ENCODE data around the gene PALM3. TPM values are rescaled to one million over a fixed set of nuclear protein-coding genes. Genes with fewer than 3 reads are reported as not detected.

The PALM3 gene
- total and polyA plus RNA-seq, 10 of the 15 experiments (the other 5 are each of a cell fraction or from before 2014, with no cell fraction given), result 0.07 TPM; not detected in 9

GRCh38 chr19:14106840-14107239, 45.0 kb upstream of the PALM3 start (continued):
- TF ChIP-seq YY1 (IDR thresholded peaks at IDR 0.05; ENCODE audit: low read depth, low read length), result no peak

- H3K4me2 ChIP-seq (ENCODE audit: control insufficient read depth, insufficient read depth), result no peak overlapping the region
- no peak overlapping the region for H3K4me3 ChIP-seq
- no peaks in the 10 kb centered on the region for H3K79me2 ChIP-seq (ENCODE audit: control insufficient read depth, insufficient read depth, low read length)
- CTCF ChIA-PET, result interaction anchor here (0.9 kb wide), 1 partner anchor 9 kb away, joined by 3 read pairs; no protein-coding TSS in a partner anchor
- FAIRE-seq (no peak), DNase-seq (ENCODE audit: low read depth, low spot score) (no peak), ATAC-seq (no peak)
- no peak for TF ChIP-seq GATAD2B (conservative IDR thresholded peaks at IDR 0.05; ENCODE audit: low read depth)
- no peak for TF ChIP-seq ATF2 (IDR thresholded peaks at IDR 0.05; ENCODE audit: low read length)
- no peak for TF ChIP-seq RELB (IDR thresholded peaks at IDR 0.05; ENCODE audit: low read depth)
- no peak for TF ChIP-seq KAT2A (conservative IDR thresholded peaks at IDR 0.05; ENCODE audit: control insufficient read depth, low read depth, low read length)
- no peak for TF ChIP-seq ZBTB33 (IDR thresholded peaks at IDR 0.05)
- no peaks in the 10 kb centered on the region for H3K4me1 ChIP-seq (ENCODE audit: control insufficient read depth, insufficient read depth, low read length)
- WGBS (ENCODE audit: insufficient coverage, insufficient replicate concordance, low lambda C conversion rate, missing lambda C conversion rate), result 97% methylated on average over 8 of the region's 8 CpGs
- intact Hi-C loops (cut with micrococcal nuclease; ENCODE audit: unreplicated experiment) (no loop called here), in situ Hi-C loops (cut with MboI) (no loop called here)
- no peaks in the 10 kb centered on the region for H4K20me1 ChIP-seq (ENCODE audit: control insufficient read depth, insufficient read depth)
- no peak overlapping the region for H3K9ac ChIP-seq (ENCODE audit: control insufficient read depth, insufficient read depth, low read length)
- BruUV-seq (replicated peaks), result no TSS peak
- POLR2A ChIA-PET, result no interaction called here
- no peaks in the 10 kb centered on the region for H3K9me3 ChIP-seq (replicated peaks; ENCODE audit: control insufficient read depth, insufficient read depth, low read length)
- SMC1A ChIA-PET (ENCODE audit: uncharacterized antibody, unreplicated experiment), result interaction anchor here (0.8 kb wide), 1 partner anchor 45 kb away, joined by 3 read pairs; no protein-coding TSS in a partner anchor
- no peak overlapping the region for H2AFZ ChIP-seq (ENCODE audit: control insufficient read depth, low read depth, low read length)
- peaks cover 6 to 7% of the 10 kb centered on the region in 2 experiments; a peak in 2 of 4 replicates for H3K36me3 ChIP-seq (ENCODE audit: control insufficient read depth in 2 of 2, insufficient read depth in 2 of 2, low read length in 1 of 2)
- RAD21 ChIA-PET (ENCODE audit: unreplicated experiment), result no interaction called here
- H3K27me3 ChIP-seq (replicated peaks in 1 of 2; ENCODE audit: control insufficient read depth in 2 of 2, insufficient read depth in 2 of 2, low read length in 1 of 2), result no peaks in the 10 kb centered on the region
- no peak overlapping the region for H3K27ac ChIP-seq (ENCODE audit: control insufficient read depth, insufficient read depth)
Observed at GRCh38 chr19:14105680-14106079, 43.8 kb upstream of the PALM3 start.

Data from GM12878 (cell line).